ENCODE measurements around the gene PPFIA1. TPM values are rescaled to one million over a fixed set of nuclear protein-coding genes. Genes with fewer than 3 reads are reported as not detected.
A peak's percentile ranks its signal among the peaks of the same experiment; 100 is the strongest.

PPFIA1 gene
- total and polyA plus RNA-seq, 2 of the 8 experiments (the other 6 are each of a cell fraction or from before 2014, with no cell fraction given), result 44.3 to 73.5 TPM

DNA sequence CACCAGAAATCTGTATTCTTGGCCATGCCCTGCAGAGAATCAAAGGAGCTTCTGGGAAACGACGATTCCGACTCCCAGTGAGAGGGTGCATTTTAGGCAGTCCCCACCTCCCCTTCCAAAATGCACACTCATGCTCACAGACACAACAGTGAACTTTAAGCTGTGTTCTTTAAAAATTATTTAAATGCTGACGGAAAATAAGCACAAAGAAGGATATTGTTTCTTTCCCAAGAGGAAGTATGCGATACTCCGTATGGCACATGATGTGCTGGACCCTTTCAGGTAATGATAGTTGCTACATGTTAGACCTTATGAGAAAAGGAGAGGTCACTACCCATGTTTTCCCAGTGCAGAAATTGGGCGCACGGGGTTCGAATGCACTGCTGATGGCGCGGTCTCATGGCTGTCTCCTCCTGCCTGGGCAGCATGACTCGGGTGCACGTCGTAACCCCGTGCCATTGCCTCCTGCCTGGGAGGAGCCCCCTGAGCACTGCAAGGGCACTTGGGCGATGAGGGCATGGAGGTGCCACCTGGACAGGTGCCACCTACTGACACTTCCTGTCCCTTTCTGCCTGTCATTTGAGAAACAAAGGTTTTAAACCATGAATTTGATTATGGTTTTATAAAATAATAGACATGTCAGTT is 64.0 kb downstream of the PPFIA1 start:
- Histone ChIP-seq H2BK120ac (replicated peaks; ENCODE audit: low read depth, low read length) (no peak overlapping the region), H3K4me1 (replicated peaks in 1 of 4; ENCODE audit: control insufficient read depth in 3 of 4, insufficient read depth in 4 of 4, low read length in 3 of 4) (no peaks in the 10 kb centered on the region), H2AFZ (ENCODE audit: low read length) (no peak overlapping the region), H3K36me3 (ENCODE audit: control insufficient read depth in 2 of 4, insufficient read depth in 4 of 4, low read length in 3 of 4) (peaks cover 34 to 90% (median 78%) of the 10 kb centered on the region in 4 experiments), H2BK12ac (ENCODE audit: low read depth, low read length) (no peak overlapping the region), H3K18ac (ENCODE audit: extremely low read depth, low read length) (no peak overlapping the region), H4K5ac (ENCODE audit: insufficient read length, low read depth, low read length) (no peak overlapping the region), H3K23ac (ENCODE audit: insufficient read length) (no peak overlapping the region), H3K79me1 (ENCODE audit: low read depth, low read length) (no peaks in the 10 kb centered on the region), H3K9ac (replicated peaks in 1 of 4; ENCODE audit: extremely low read depth in 1 of 4, low read depth in 3 of 4, low read length in 3 of 4) (no peak overlapping the region), H2BK5ac (ENCODE audit: low read depth, low read length) (0 out of 2 replicates have a peak overlapping the region, but pooled peaks have one; percentile 27), H4K20me1 (replicated peaks in 1 of 2; ENCODE audit: control insufficient read depth in 1 of 2, insufficient read depth in 2 of 2, low read length in 2 of 2) (peaks cover 2 to 11% of the 10 kb centered on the region in 2 experiments), H3K14ac (ENCODE audit: insufficient read length) (no peak overlapping the region), H4K8ac (ENCODE audit: extremely low read depth, insufficient read depth, low read length) (no peak overlapping the region), H3K27me3 (replicated peaks in 1 of 4; ENCODE audit: control insufficient read depth in 3 of 4, extremely low read depth in 1 of 4, insufficient read depth in 3 of 4, low read length in 3 of 4) (no peaks in the 10 kb centered on the region), H3K4me3 (ENCODE audit: extremely low read depth in 1 of 4, insufficient read depth in 2 of 4, low read depth in 3 of 4, low read length in 4 of 4) (no peak overlapping the region), H2BK15ac (ENCODE audit: low read length) (no peak overlapping the region), H2BK20ac (ENCODE audit: low read length) (no peak overlapping the region), H3K79me2 (ENCODE audit: control insufficient read depth in 1 of 2, insufficient read depth in 2 of 2, low read length in 2 of 2) (no peaks in the 10 kb centered on the region), H3K4me2 (ENCODE audit: insufficient read depth in 1 of 2, low read depth in 2 of 2, low read length in 2 of 2) (no peak overlapping the region), H3K23me2 (ENCODE audit: low read depth, low read length) (no peaks in the 10 kb centered on the region), H3K56ac (replicated peaks; ENCODE audit: insufficient read length, low read depth, low read length) (no peak overlapping the region), H3K4ac (replicated peaks; ENCODE audit: insufficient read length, low read depth, low read length) (no peak overlapping the region), H2AK5ac (ENCODE audit: low read depth, low read length) (no peak overlapping the region), H3K27ac (ENCODE audit: low read depth, low read length) (no peak overlapping the region), H4K91ac (replicated peaks; ENCODE audit: insufficient read length, low read length) (no peak overlapping the region), H3K9me3 (ENCODE audit: insufficient read depth in 2 of 2, low read depth in 1 of 2, low read length in 1 of 2) (no peaks in the 10 kb centered on the region)
- WGBS, 2 experiments (ENCODE audit: extremely low coverage in 1 of 2, insufficient coverage in 1 of 2, insufficient read length in 1 of 2, insufficient replicate concordance in 2 of 2, low coverage in 1 of 2, low lambda C conversion rate in 2 of 2, missing lambda C conversion rate in 1 of 2), result 90% methylated on average over 16 of the region's 16 CpGs; no CpG with 5 or more reads in 1 of the 2 experiments
- DNase-seq (ENCODE audit: low read depth in 1 of 2, low spot score in 2 of 2) (no peak), FAIRE-seq (no peak)
- POLR2A ChIA-PET (ENCODE audit: partially characterized antibody), result interaction anchor here (0.9 kb wide), 1 partner anchor 12 kb away, joined by 3 read pairs; no protein-coding TSS in a partner anchor
- CTCF ChIA-PET (ENCODE audit: partially characterized antibody), result no interaction called here
- TF ChIP-seq RXRA (IDR thresholded peaks at IDR 0.05; ENCODE audit: insufficient read depth, low read depth, low read length) (no peak), NANOG (IDR thresholded peaks at IDR 0.05; ENCODE audit: insufficient read depth, low read depth, low read length, poor library complexity, severe bottlenecking) (no peak), POLR2A (IDR thresholded peaks at IDR 0.05; ENCODE audit: control extremely low read depth in 1 of 2, low read depth in 2 of 2, low read length in 2 of 2) (no peak), CREB1 (IDR thresholded peaks at IDR 0.05) (no peak), TBP (IDR thresholded peaks at IDR 0.05; ENCODE audit: low read depth, low read length) (no peak), RBBP5 (IDR thresholded peaks at IDR 0.05; ENCODE audit: borderline replicate concordance, low read depth, low read length) (no peak), CTBP2 (IDR thresholded peaks at IDR 0.05; ENCODE audit: borderline replicate concordance, insufficient read depth, insufficient read length, low read length) (no peak), KDM4A (IDR thresholded peaks at IDR 0.05; ENCODE audit: low read depth, low read length, severe bottlenecking) (no peak)

Data from H1 (cell line).